GM18502 (cell line): Measurements from ENCODE around the gene SLC12A2.

Experiments
- ATAC-seq: cut with Tn5 transposase; IDR thresholded peaks from one replicate; pipeline ENCODE4 v1.9.1; 2021; ENCODE audit warnings: mild to moderate bottlenecking; ENCODE audit not compliant: unreplicated experiment, poor library complexity

The SLC12A2 gene

GRCh38 chr5:128083033-128083810 is at the start of gene SLC12A2:
SLC12A2 (plus strand) TSS chr5:128083766; CDS start chr5:128083955, 189 bp downstream.
- ATAC-seq: peak; percentile 64

GRCh38 chr5:128035689-128036088 is 47.9 kb upstream of the SLC12A2 start:
- ATAC-seq: no peak

GRCh38 chr5:128036950-128037349 is 46.6 kb upstream of the SLC12A2 start:
- no peak for ATAC-seq

GRCh38 chr5:128038643-128039042 is 44.9 kb upstream of the SLC12A2 start:
- no peak for ATAC-seq

GRCh38 chr5:128040927-128041326 is 42.6 kb upstream of the SLC12A2 start:
- no peak for ATAC-seq

GRCh38 chr5:128052780-128053179 is 30.8 kb upstream of the SLC12A2 start:
- no peak for ATAC-seq

GRCh38 chr5:128053291-128053954 is 30.1 kb upstream of the SLC12A2 start:
- ATAC-seq: no peak

GRCh38 chr5:128060644-128061385 is 22.8 kb upstream of the SLC12A2 start:
- no peak for ATAC-seq

- no peak for ATAC-seq
Observed at GRCh38 chr5:128062172-128062746, 21.3 kb upstream of the SLC12A2 start.

GRCh38 chr5:128074171-128074570 is 9.4 kb upstream of the SLC12A2 start:
- no peak for ATAC-seq

- ATAC-seq: no peak
Observed at GRCh38 chr5:128074953-128075352, 8.6 kb upstream of the SLC12A2 start.

GRCh38 chr5:128077526-128077925 is 6.0 kb upstream of the SLC12A2 start:
- ATAC-seq: no peak

GRCh38 chr5:128081111-128081851 is 2.3 kb upstream of the SLC12A2 start:
- no peak for ATAC-seq

GRCh38 chr5:128082551-128083032 is 974 bp upstream of the SLC12A2 start:
- no peak for ATAC-seq

GRCh38 chr5:128083811-128084227 is 253 bp downstream of the SLC12A2 start:
- ATAC-seq: peak; percentile 36

- ATAC-seq: peak; percentile 25
Observed at GRCh38 chr5:128084228-128085167, 932 bp downstream of the SLC12A2 start.

GRCh38 chr5:128085413-128085812 is 1.8 kb downstream of the SLC12A2 start:
- ATAC-seq: no peak

GRCh38 chr5:128091579-128091978 is 8.0 kb downstream of the SLC12A2 start:
- ATAC-seq: no peak

- no peak for ATAC-seq
Observed at GRCh38 chr5:128092144-128092543, 8.6 kb downstream of the SLC12A2 start.
